Lower leg skin (tissue), 3 donors: ENCODE results near the gene OR13D1.

ENCODE experiments used
- POLR2A ChIP-seq, 2 donors: fragments of 450-650 bp; IDR thresholded peaks; one replicate each; pipeline ENCODE4 v1.6.1; 2016 to 2017; ENCODE audit warnings: antibody characterized with exemption in 2 of 2, mild to moderate bottlenecking in 1 of 2, moderate library complexity in 1 of 2
- TF ChIP-seq, protein P1 (sequence below), 3 donors: fragments of 450-650 bp; IDR thresholded peaks; one replicate each; pipeline ENCODE4 v1.5.1; 2016; ENCODE audit warnings: antibody characterized with exemption in 3 of 3, mild to moderate bottlenecking in 3 of 3, moderate library complexity in 2 of 3

DNA sequence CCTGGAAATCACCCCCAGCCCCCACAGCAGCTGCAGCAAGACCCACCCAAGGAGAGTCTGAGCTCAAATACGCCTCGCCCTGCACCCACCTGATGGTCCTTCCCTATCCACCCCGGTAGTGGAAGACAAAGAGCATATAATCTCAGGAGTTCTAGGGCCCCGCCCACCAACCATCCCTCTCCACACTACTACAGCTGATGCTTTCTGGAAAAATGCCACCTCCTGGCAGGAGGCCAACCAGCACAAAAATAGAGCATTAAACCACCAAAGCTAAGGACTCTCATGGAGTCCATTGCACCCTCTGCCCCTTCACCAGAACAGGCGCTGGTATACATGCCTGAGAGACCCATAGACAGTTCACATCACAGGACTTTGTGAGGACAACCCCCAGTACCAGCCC lies 30.7 kb downstream of the OR13D1 start:
- no peak for TF ChIP-seq POLR2A (IDR thresholded peaks at IDR 0.05)
- TF ChIP-seq, protein P1, sequence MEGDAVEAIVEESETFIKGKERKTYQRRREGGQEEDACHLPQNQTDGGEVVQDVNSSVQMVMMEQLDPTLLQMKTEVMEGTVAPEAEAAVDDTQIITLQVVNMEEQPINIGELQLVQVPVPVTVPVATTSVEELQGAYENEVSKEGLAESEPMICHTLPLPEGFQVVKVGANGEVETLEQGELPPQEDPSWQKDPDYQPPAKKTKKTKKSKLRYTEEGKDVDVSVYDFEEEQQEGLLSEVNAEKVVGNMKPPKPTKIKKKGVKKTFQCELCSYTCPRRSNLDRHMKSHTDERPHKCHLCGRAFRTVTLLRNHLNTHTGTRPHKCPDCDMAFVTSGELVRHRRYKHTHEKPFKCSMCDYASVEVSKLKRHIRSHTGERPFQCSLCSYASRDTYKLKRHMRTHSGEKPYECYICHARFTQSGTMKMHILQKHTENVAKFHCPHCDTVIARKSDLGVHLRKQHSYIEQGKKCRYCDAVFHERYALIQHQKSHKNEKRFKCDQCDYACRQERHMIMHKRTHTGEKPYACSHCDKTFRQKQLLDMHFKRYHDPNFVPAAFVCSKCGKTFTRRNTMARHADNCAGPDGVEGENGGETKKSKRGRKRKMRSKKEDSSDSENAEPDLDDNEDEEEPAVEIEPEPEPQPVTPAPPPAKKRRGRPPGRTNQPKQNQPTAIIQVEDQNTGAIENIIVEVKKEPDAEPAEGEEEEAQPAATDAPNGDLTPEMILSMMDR (IDR thresholded peaks at IDR 0.05): no peak
